HG03108 (cell line): ENCODE results near the gene SERF1B.
"Not testable (repeated sequence)": the region's sequence is repeated elsewhere in the genome, so short reads cannot be mapped to it uniquely, and the experiment has no call there.

Experiments used
- ATAC-seq: cut with Tn5 transposase; IDR thresholded peaks from one replicate; pipeline ENCODE4 v1.9.1; 2021; ENCODE audit warnings: moderate library complexity; ENCODE audit not compliant: unreplicated experiment

The SERF1B gene

GRCh38 chr5:70025106-70025844 is at the start of gene SERF1B:
TSS of gene SERF1B (plus strand) at chr5:70025251. CDS start at chr5:70025452, 201 bp downstream.
- peak; percentile 92 for ATAC-seq

GRCh38 chr5:69991713-69992112 is 33.3 kb upstream of the SERF1B start:
- not testable (repeated sequence) for ATAC-seq

DNA sequence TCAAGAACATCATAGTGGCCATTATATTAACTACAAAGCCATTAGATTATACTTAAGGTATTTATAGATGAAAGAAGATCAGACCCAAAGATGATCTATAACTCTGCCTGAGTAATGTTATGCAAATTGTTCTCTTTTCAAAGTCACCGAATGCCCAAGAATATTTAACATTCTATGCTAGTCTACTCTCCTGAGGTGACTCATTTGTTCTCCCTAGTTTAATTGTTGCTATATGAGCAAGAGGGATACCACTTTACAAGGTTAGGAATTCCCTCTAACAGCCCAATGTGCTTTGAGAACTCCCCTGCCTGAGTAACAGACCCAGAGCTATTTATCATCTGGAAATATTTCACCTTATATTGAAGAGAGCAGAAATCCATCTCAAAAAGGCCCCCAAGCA is 29.5 kb upstream of the SERF1B start:
- not testable (repeated sequence) for ATAC-seq

DNA sequence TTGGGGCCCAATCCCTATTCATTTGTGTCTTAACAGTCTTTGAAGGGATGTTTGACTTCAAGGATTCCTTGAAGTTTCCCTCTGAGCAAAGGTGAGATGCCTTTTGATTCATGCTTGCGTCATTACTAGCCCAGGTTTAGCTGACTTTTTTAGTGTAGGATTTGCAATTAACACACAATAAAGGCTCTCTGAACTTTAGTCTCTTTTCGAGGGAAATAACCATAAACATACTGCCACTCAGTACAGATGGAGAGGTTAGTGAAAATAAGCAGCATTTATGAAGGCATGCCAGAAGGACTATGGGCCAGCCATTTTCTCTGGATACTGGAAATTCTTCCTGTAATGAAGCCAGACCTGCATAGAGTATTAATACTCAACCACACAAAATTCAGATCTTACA is 4.4 kb upstream of the SERF1B start:
- ATAC-seq, result not testable (repeated sequence)

GRCh38 chr5:70025845-70026145 is 744 bp downstream of the SERF1B start:
- not testable (repeated sequence) for ATAC-seq

- not testable (repeated sequence) for ATAC-seq
These were observed 6.2 kb downstream of the SERF1B start for GRCh38 chr5:70031204-70031603.

DNA sequence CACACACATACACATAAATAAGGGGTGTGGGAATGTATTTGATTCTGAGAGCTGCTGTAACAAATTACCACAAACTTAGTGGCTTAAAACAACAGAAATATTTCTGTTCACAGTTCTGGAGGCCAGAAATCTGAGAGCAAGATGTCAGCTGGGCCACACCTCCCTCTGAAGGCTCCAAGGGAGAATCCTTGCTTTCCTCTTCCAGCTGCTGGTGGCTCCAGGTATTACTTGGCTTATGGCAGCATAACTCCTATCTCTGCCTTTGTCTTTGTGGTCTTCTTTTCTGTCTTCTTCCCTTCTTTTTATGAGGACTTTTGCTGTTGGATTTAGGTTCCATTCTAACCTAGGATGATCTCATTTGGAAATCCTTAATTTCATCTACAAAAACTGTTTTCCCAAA is 16.4 kb downstream of the SERF1B start:
- ATAC-seq, result not testable (repeated sequence)

GRCh38 chr5:70049790-70050142 is 24.7 kb downstream of the SERF1B start:
- not testable (repeated sequence) for ATAC-seq

DNA sequence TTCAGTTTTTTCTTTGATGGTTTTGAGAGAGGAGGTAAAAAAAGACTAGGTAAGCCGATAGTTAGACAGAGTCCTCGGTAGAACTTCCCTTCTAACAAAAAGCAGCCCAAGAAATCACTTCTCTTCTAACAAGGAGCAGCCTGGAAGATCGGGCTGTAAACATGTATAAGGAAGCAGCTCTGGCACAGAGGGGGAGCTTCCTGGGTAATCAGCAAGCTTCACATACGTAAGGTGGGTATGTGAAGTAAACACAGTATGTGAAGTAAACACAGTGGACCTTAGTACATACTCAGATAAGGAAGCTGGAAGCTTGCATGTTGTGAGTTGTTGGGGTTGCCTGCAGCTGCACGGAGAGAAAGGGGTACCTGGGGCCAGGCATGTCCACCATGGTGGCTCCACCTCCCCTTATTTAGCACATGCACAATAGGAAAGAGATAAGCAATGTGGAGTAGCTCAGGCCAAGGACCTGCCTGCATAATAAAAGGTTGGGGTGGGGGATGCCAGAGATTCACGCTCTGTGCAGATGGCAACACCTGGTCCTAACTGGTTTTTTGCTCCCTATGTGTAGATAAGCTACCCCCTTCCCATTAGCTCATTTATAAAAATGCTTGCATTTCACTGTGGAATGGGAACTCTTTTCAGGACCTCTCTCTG is 31.4 kb downstream of the SERF1B start:
- not testable (repeated sequence) for ATAC-seq

GRCh38 chr5:70057140-70057539 is 32.1 kb downstream of the SERF1B start:
- not testable (repeated sequence) for ATAC-seq

DNA sequence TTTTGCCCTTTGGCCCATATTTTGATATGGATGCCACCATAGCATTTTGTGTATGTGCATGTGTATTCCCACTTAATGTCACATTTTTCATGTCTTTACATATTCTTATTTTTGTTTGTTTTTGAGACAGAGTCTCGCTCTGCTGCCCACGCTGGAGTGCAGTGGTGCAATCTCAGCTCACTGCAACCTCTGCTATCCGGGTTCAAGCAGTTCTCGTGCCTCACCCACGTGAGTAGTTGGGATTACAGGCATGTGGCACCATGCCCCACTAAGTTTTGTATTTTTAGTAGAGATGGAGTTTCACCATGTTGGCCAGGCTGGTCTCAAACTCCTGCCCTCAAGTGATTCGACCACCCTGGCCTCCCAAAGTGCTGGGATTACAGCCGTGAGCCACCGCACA is 52.6 kb downstream of the SERF1B start:
- not testable (repeated sequence) for ATAC-seq

- ATAC-seq, result not testable (repeated sequence)
These were observed 63.9 kb downstream of the SERF1B start for GRCh38 chr5:70088907-70089464.

- ATAC-seq, result not testable (repeated sequence)
These were observed 66.7 kb downstream of the SERF1B start for GRCh38 chr5:70091776-70092175.
